ENCODE results near the gene SALL3.

Gene SALL3

DNA sequence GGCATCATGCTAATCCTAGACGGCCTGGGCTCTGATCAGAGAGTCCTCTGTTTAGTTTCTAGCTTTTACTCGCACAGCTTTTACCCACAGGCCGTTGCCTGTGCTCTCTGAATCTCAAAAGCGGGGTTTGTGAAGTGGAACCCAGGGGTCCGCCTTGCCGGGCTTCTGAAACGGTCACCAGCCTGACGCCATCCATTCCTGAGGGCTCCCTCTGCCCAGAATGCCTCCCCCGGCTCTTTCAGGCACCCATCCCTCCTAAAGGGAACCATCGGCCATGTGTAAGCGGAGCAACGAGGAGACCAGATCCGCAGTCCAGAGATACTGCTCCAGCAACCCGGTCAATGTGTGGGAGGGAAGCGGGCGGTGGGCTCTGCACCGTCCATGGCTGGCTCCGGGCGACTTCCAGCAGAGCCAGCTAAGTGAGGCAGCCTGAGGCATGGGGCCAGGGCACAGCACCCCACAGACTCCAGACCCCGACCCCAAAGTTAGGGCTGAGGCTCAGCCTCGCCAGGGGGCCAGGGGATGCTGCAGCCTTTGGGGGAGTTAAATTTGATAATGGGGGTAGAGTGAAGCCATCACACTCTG is 28.8 kb downstream of the SALL3 start:
- Histone ChIP-seq H3K27ac (ENCODE audit: low read length, poor library complexity, severe bottlenecking) (no peak overlapping the region), H3K9me3 (ENCODE audit: control insufficient read depth, low read length) (no peaks in the 10 kb centered on the region), H2BK5ac (ENCODE audit: low read depth, low read length, poor library complexity, severe bottlenecking) (no peak overlapping the region), H2AK5ac (ENCODE audit: low read length, severe bottlenecking) (no peak overlapping the region), H4K8ac (ENCODE audit: low read length) (no peak overlapping the region), H3K9ac (ENCODE audit: low read length) (no peak overlapping the region), H3K36me3 (ENCODE audit: control insufficient read depth in 1 of 2, insufficient read depth in 2 of 2, low read depth in 1 of 2, low read length in 2 of 2) (peaks cover 0 to 4% of the 10 kb centered on the region in 2 experiments), H3K4me1 (ENCODE audit: control insufficient read depth, insufficient read depth, low read depth, low read length) (peaks cover 3% of the 10 kb centered on the region), H2BK12ac (ENCODE audit: low read length in 2 of 2) (no peak overlapping the region), H2BK15ac (ENCODE audit: low read depth, poor library complexity, severe bottlenecking) (no peak overlapping the region), H3K27me3 (ENCODE audit: control insufficient read depth in 1 of 2, insufficient read depth in 1 of 2, low read length in 2 of 2) (no peaks in the 10 kb centered on the region), H3K14ac (ENCODE audit: low read length in 2 of 2) (no peak overlapping the region), H3K4ac (ENCODE audit: low read depth in 1 of 2, low read length in 2 of 2) (no peak overlapping the region), H3K4me3 (ENCODE audit: insufficient read depth in 1 of 2, low read depth in 1 of 2, low read length in 2 of 2) (no peak overlapping the region), H2AFZ (ENCODE audit: low read depth, low read length) (no peak overlapping the region), H3K23ac (ENCODE audit: low read length in 2 of 2) (no peak overlapping the region), H3K4me2 (ENCODE audit: low read length, poor library complexity, severe bottlenecking) (no peak overlapping the region), H3K18ac (ENCODE audit: low read depth in 1 of 2, low read length in 2 of 2) (no peak overlapping the region), H4K91ac (ENCODE audit: low read length) (no peak overlapping the region), H2BK120ac (ENCODE audit: low read depth, low read length) (no peak overlapping the region), H3K79me1 (replicated peaks; ENCODE audit: low read length, poor library complexity, severe bottlenecking) (no peaks in the 10 kb centered on the region)
- 91% methylated on average over 21 of the region's 21 CpGs for WGBS
- no peak for DNase-seq

DNA sequence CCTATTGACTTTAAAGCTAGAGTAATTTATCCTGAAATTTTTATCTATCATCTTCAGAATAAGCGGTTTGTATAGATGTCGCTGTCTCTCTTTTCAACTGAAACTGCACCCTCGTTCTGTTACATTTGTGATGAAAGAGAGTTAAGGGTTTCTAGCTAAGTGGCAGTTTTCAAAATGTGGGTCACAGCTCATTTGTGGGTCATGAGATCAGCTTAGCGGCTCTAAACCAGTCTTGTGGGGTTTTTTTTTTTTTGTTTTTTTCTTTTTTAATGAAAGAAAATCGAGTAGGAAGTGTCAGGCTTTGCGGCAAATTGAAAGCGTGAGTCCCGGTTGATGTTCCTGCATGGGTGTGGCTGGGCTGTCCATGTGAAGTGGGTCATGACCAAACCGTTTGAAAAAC is 31.2 kb downstream of the SALL3 start:
- H3K36me3 ChIP-seq (ENCODE audit: control insufficient read depth in 1 of 2, insufficient read depth in 2 of 2, low read depth in 1 of 2, low read length in 2 of 2): peaks cover 0 to 4% of the 10 kb centered on the region in 2 experiments
- H3K4me1 ChIP-seq (ENCODE audit: control insufficient read depth, insufficient read depth, low read depth, low read length): peaks cover 3% of the 10 kb centered on the region
- H4K8ac ChIP-seq (ENCODE audit: low read length): no peak overlapping the region
- no peaks in the 10 kb centered on the region for H3K27me3 ChIP-seq (ENCODE audit: control insufficient read depth in 1 of 2, insufficient read depth in 1 of 2, low read length in 2 of 2)
- no peak overlapping the region for H2BK15ac ChIP-seq (ENCODE audit: low read depth, poor library complexity, severe bottlenecking)
- H4K91ac ChIP-seq (ENCODE audit: low read length): no peak overlapping the region
- H3K14ac ChIP-seq (ENCODE audit: low read length in 2 of 2): no peak overlapping the region
- no peak overlapping the region for H3K27ac ChIP-seq (ENCODE audit: low read length, poor library complexity, severe bottlenecking)
- no peak overlapping the region for H3K18ac ChIP-seq (ENCODE audit: low read depth in 1 of 2, low read length in 2 of 2)
- 84% methylated on average over 9 of the region's 9 CpGs for WGBS
- no peak overlapping the region for H3K4ac ChIP-seq (ENCODE audit: low read depth in 1 of 2, low read length in 2 of 2)
- no peaks in the 10 kb centered on the region for H3K79me1 ChIP-seq (replicated peaks; ENCODE audit: low read length, poor library complexity, severe bottlenecking)
- no peak overlapping the region for H3K9ac ChIP-seq (ENCODE audit: low read length)
- no peak overlapping the region for H3K4me2 ChIP-seq (ENCODE audit: low read length, poor library complexity, severe bottlenecking)
- no peak for DNase-seq
- H2AFZ ChIP-seq (ENCODE audit: low read depth, low read length): no peak overlapping the region
- H3K23ac ChIP-seq (ENCODE audit: low read length in 2 of 2): no peak overlapping the region
- no peak overlapping the region for H2BK12ac ChIP-seq (ENCODE audit: low read length in 2 of 2)
- no peak overlapping the region for H2AK5ac ChIP-seq (ENCODE audit: low read length, severe bottlenecking)
- H3K4me3 ChIP-seq (ENCODE audit: insufficient read depth in 1 of 2, low read depth in 1 of 2, low read length in 2 of 2): no peak overlapping the region
- no peaks in the 10 kb centered on the region for H3K9me3 ChIP-seq (ENCODE audit: control insufficient read depth, low read length)
- no peak overlapping the region for H2BK120ac ChIP-seq (ENCODE audit: low read depth, low read length)
- H2BK5ac ChIP-seq (ENCODE audit: low read depth, low read length, poor library complexity, severe bottlenecking): no peak overlapping the region

DNA sequence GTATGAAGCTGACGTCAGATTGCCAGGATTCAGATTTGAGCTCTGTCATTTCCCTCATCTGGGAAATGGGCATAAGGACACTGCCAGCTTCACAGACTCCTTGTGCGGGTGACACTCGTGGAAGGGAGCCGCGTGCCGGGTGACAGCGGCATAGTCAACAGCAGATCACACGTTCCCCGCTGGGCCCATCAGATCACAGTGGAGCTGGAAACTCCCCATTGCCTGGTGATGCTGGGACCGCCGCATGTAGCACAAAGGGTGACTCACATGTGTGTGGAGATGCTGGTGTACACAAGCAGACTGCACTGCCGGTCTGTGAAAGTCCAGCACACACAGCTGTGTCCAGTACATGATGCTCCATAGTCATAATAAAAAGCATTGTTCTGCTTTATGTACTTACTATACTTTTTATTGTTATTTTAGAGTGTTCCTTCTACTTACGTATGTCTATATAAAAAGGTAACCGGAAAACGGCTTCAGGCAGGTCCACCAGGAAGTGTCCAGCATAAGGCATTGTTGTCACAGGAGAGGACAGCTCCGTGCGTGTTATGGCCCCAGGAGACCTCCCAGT is 31.8 kb downstream of the SALL3 start:
- H4K8ac ChIP-seq (ENCODE audit: low read length): no peak overlapping the region
- H3K27ac ChIP-seq (ENCODE audit: low read length, poor library complexity, severe bottlenecking): no peak overlapping the region
- no peak overlapping the region for H3K9ac ChIP-seq (ENCODE audit: low read length)
- H3K79me1 ChIP-seq (replicated peaks; ENCODE audit: low read length, poor library complexity, severe bottlenecking): no peaks in the 10 kb centered on the region
- no peak overlapping the region for H3K18ac ChIP-seq (ENCODE audit: low read depth in 1 of 2, low read length in 2 of 2)
- no peaks in the 10 kb centered on the region for H3K27me3 ChIP-seq (ENCODE audit: control insufficient read depth in 1 of 2, insufficient read depth in 1 of 2, low read length in 2 of 2)
- no peak overlapping the region for H2BK12ac ChIP-seq (ENCODE audit: low read length in 2 of 2)
- no peak for DNase-seq
- H3K4ac ChIP-seq (ENCODE audit: low read depth in 1 of 2, low read length in 2 of 2): no peak overlapping the region
- no peaks in the 10 kb centered on the region for H3K36me3 ChIP-seq (ENCODE audit: control insufficient read depth in 1 of 2, insufficient read depth in 2 of 2, low read depth in 1 of 2, low read length in 2 of 2)
- no peaks in the 10 kb centered on the region for H3K9me3 ChIP-seq (ENCODE audit: control insufficient read depth, low read length)
- H3K14ac ChIP-seq (ENCODE audit: low read length in 2 of 2): no peak overlapping the region
- H3K4me1 ChIP-seq (ENCODE audit: control insufficient read depth, insufficient read depth, low read depth, low read length): peaks cover under 1% of the 10 kb centered on the region
- WGBS: 90% methylated on average over 17 of the region's 17 CpGs
- no peak overlapping the region for H2BK15ac ChIP-seq (ENCODE audit: low read depth, poor library complexity, severe bottlenecking)
- no peak overlapping the region for H3K23ac ChIP-seq (ENCODE audit: low read length in 2 of 2)
- H3K4me2 ChIP-seq (ENCODE audit: low read length, poor library complexity, severe bottlenecking): no peak overlapping the region
- no peak overlapping the region for H2BK5ac ChIP-seq (ENCODE audit: low read depth, low read length, poor library complexity, severe bottlenecking)
- no peak overlapping the region for H2BK120ac ChIP-seq (ENCODE audit: low read depth, low read length)
- no peak overlapping the region for H4K91ac ChIP-seq (ENCODE audit: low read length)
- H2AK5ac ChIP-seq (ENCODE audit: low read length, severe bottlenecking): no peak overlapping the region
- peak overlapping the region in 1 of 2 experiments; percentile 8 for H3K4me3 ChIP-seq (ENCODE audit: insufficient read depth in 1 of 2, low read depth in 1 of 2, low read length in 2 of 2)
- no peak overlapping the region for H2AFZ ChIP-seq (ENCODE audit: low read depth, low read length)

DNA sequence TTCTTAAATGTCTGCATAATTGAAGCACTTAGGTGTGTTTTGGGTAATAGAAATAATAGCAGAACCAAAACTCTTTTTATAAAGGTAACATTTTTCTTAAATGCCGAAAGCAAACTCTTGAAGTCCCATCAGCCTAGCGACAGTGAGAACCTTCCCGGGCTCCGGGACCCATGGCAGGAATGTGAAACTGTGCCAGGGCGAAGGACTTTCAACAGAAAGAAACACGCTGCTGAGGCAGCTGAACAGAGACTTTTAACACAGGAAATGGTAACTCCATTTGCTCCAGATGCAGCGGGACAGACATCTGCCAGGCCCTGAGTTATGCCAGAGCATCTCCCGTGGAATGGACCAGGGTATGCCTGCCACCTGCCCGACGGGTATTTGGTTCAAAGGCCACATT is 34.3 kb downstream of the SALL3 start:
- no peaks in the 10 kb centered on the region for H3K27me3 ChIP-seq (ENCODE audit: control insufficient read depth in 1 of 2, insufficient read depth in 1 of 2, low read length in 2 of 2)
- H3K18ac ChIP-seq (ENCODE audit: low read depth in 1 of 2, low read length in 2 of 2): no peak overlapping the region
- no peaks in the 10 kb centered on the region for H3K9me3 ChIP-seq (ENCODE audit: control insufficient read depth, low read length)
- H3K36me3 ChIP-seq (ENCODE audit: control insufficient read depth in 1 of 2, insufficient read depth in 2 of 2, low read depth in 1 of 2, low read length in 2 of 2): no peaks in the 10 kb centered on the region
- H3K4me2 ChIP-seq (ENCODE audit: low read length, poor library complexity, severe bottlenecking): no peak overlapping the region
- H3K23ac ChIP-seq (ENCODE audit: low read length in 2 of 2): no peak overlapping the region
- no peak for DNase-seq
- H4K91ac ChIP-seq (ENCODE audit: low read length): no peak overlapping the region
- H2AFZ ChIP-seq (ENCODE audit: low read depth, low read length): no peak overlapping the region
- H3K4me1 ChIP-seq (ENCODE audit: control insufficient read depth, insufficient read depth, low read depth, low read length): no peaks in the 10 kb centered on the region
- no peak overlapping the region for H2BK15ac ChIP-seq (ENCODE audit: low read depth, poor library complexity, severe bottlenecking)
- no peak overlapping the region for H2AK5ac ChIP-seq (ENCODE audit: low read length, severe bottlenecking)
- H4K8ac ChIP-seq (ENCODE audit: low read length): no peak overlapping the region
- no peak overlapping the region for H2BK5ac ChIP-seq (ENCODE audit: low read depth, low read length, poor library complexity, severe bottlenecking)
- no peak overlapping the region for H3K4ac ChIP-seq (ENCODE audit: low read depth in 1 of 2, low read length in 2 of 2)
- H2BK12ac ChIP-seq (ENCODE audit: low read length in 2 of 2): no peak overlapping the region
- no peak overlapping the region for H2BK120ac ChIP-seq (ENCODE audit: low read depth, low read length)
- WGBS: 86% methylated on average over 10 of the region's 10 CpGs
- H3K79me1 ChIP-seq (replicated peaks; ENCODE audit: low read length, poor library complexity, severe bottlenecking): no peaks in the 10 kb centered on the region
- H3K14ac ChIP-seq (ENCODE audit: low read length in 2 of 2): no peak overlapping the region
- H3K27ac ChIP-seq (ENCODE audit: low read length, poor library complexity, severe bottlenecking): no peak overlapping the region
- no peak overlapping the region for H3K4me3 ChIP-seq (ENCODE audit: insufficient read depth in 1 of 2, low read depth in 1 of 2, low read length in 2 of 2)
- no peak overlapping the region for H3K9ac ChIP-seq (ENCODE audit: low read length)

All from mesenchymal stem cell (in vitro differentiated cells and primary cell).